ENCODE data around the gene ACVRL1. TPM values are rescaled to one million over a fixed set of nuclear protein-coding genes. Genes with fewer than 3 reads are reported as not detected.

The ACVRL1 gene
- total RNA-seq, 2 donors from 2014 or later, result 121 to 162 TPM

- no peaks in the 10 kb centered on the region for H3K9me3 ChIP-seq
- intact Hi-C loops (cut with DNase I), result no loop called here
- no peaks in the 10 kb centered on the region for H3K4me1 ChIP-seq
- no peak for DNase-seq
- no peak overlapping the region for H3K9ac ChIP-seq (ENCODE audit: low read depth in 2 of 2, low read length in 2 of 2)
- no peak overlapping the region for H3K27ac ChIP-seq
- TF ChIP-seq, protein P1, sequence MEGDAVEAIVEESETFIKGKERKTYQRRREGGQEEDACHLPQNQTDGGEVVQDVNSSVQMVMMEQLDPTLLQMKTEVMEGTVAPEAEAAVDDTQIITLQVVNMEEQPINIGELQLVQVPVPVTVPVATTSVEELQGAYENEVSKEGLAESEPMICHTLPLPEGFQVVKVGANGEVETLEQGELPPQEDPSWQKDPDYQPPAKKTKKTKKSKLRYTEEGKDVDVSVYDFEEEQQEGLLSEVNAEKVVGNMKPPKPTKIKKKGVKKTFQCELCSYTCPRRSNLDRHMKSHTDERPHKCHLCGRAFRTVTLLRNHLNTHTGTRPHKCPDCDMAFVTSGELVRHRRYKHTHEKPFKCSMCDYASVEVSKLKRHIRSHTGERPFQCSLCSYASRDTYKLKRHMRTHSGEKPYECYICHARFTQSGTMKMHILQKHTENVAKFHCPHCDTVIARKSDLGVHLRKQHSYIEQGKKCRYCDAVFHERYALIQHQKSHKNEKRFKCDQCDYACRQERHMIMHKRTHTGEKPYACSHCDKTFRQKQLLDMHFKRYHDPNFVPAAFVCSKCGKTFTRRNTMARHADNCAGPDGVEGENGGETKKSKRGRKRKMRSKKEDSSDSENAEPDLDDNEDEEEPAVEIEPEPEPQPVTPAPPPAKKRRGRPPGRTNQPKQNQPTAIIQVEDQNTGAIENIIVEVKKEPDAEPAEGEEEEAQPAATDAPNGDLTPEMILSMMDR (IDR thresholded peaks at IDR 0.05), result no peak
- H3K27me3 ChIP-seq, result no peaks in the 10 kb centered on the region
- H3K4me3 ChIP-seq, result no peak overlapping the region
- H3K36me3 ChIP-seq, result no peaks in the 10 kb centered on the region
Observed at GRCh38 chr12:51942501-51943000, 35.2 kb downstream of the ACVRL1 start.

DNA sequence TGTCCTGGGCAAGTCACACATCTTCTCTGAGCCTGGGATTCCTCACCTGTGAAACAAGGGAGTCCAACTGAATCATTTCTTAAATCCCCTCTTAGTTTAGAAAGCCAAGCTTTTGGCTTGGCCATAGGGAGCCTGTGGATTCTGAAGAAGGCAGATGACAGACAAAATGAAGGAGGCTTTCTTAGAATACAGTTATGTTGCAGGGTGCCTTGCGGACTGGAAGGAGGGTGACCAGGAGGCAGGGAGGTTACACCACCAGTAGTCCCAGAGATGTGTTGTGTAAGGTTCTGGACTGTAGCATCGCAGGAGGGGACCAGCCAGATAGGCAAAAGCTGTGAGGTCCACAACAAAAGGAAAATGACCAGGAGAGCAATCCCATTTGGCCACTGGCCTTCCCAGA lies 36.0 kb downstream of the ACVRL1 start:
- H3K4me1 ChIP-seq, result no peaks in the 10 kb centered on the region
- intact Hi-C loops (cut with DNase I), result no loop called here
- no peak for DNase-seq

DNA sequence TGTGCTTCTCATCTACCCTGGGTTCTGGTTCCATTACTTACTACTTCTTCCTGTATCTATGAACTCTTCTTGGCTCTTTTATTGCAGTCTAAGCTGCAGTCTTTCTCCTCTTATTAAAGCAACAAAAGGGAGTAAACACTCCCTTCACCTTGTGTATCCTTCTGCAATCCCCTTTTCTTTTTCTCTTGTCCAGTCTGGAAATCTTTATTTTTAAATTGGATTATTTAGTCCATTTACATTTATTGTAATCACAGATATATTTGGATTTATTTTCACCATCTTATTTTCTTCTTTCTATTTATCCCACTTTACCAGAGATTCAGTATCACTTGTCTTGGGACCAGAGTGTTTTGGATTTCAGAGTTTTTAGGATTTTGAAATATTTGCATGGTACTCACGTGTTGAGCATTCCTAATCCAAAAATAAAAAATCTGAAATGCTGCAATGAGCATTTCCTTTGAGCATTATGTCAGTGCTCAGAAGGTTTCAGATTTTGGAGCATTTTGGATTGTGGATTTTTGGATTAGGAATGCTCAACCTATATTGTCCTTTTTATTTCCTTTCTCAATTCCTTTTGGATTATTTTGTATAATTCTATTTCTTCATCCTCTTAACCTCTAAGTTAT lies 37.4 kb downstream of the ACVRL1 start:
- Histone ChIP-seq H3K27me3 (no peaks in the 10 kb centered on the region), H3K9ac (ENCODE audit: low read depth in 2 of 2, low read length in 2 of 2) (no peak overlapping the region), H3K9me3 (no peaks in the 10 kb centered on the region), H3K36me3 (no peaks in the 10 kb centered on the region), H3K4me1 (no peaks in the 10 kb centered on the region), H3K27ac (no peak overlapping the region), H3K4me3 (no peak overlapping the region)
- TF ChIP-seq, protein P1 (IDR thresholded peaks at IDR 0.05), result no peak
- no peak for DNase-seq
- intact Hi-C loops (cut with DNase I), result no loop called here

More for the DNA sequence above, 36.0 kb downstream of the ACVRL1 start:
- Histone ChIP-seq H3K9ac (ENCODE audit: low read depth in 2 of 2, low read length in 2 of 2) (no peak overlapping the region), H3K4me3 (no peak overlapping the region), H3K27me3 (no peaks in the 10 kb centered on the region), H3K27ac (no peak overlapping the region), H3K36me3 (no peaks in the 10 kb centered on the region), H3K9me3 (no peaks in the 10 kb centered on the region)
- TF ChIP-seq, protein P1 (IDR thresholded peaks at IDR 0.05), result no peak

DNA sequence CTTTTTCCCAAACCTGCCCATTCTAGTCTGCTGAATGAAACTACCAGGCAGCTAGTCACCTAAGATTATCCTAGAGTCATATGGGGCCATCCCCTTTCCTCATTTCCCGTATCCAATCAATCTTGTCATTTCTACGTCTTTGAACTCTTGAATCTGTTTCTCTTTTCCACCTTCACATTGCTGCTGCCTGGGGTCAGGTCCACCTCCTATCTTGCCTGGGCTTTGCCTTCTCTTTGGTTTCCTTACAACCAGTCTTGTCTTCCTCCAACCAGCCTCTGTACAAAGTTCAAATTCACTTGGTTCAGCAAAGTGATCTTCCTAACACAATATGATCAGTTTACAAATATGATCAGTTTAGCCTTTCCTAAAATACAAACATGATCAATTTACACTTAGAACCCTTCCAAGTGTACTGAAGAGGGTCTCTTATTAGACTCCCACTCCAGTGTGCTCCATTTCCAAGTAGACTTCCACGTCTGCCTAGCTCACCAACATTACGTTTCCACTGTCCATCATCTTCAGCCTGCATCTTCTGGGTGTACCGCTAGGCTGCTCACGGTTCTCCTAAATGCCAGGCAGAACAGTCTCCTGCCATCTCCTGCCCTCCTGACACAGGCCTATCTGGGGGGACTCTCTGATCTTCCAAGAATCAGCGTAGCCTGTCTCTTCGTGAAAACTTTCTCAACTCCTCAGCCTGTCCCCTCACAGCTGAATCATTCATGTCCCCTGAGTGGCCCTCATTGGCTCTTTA lies 40.1 kb downstream of the ACVRL1 start:
- no peak overlapping the region for H3K27ac ChIP-seq
- no peak overlapping the region for H3K4me3 ChIP-seq
- no peaks in the 10 kb centered on the region for H3K4me1 ChIP-seq
- TF ChIP-seq, protein P1 (IDR thresholded peaks at IDR 0.05), result no peak
- H3K9me3 ChIP-seq, result no peaks in the 10 kb centered on the region
- DNase-seq, result no peak
- no peaks in the 10 kb centered on the region for H3K36me3 ChIP-seq
- no peaks in the 10 kb centered on the region for H3K27me3 ChIP-seq
- intact Hi-C loops (cut with DNase I), result no loop called here
- no peak overlapping the region for H3K9ac ChIP-seq (ENCODE audit: low read depth in 2 of 2, low read length in 2 of 2)

- no peak overlapping the region for H3K9ac ChIP-seq (ENCODE audit: low read depth in 2 of 2, low read length in 2 of 2)
- H3K27ac ChIP-seq, result no peak overlapping the region
- DNase-seq, result no peak
- no peaks in the 10 kb centered on the region for H3K9me3 ChIP-seq
- no peaks in the 10 kb centered on the region for H3K27me3 ChIP-seq
- intact Hi-C loops (cut with DNase I), result no loop called here
- no peak overlapping the region for H3K4me3 ChIP-seq
- TF ChIP-seq, protein P1 (IDR thresholded peaks at IDR 0.05), result no peak
- H3K4me1 ChIP-seq, result no peaks in the 10 kb centered on the region
- no peaks in the 10 kb centered on the region for H3K36me3 ChIP-seq
Observed at GRCh38 chr12:51948066-51948465, 40.8 kb downstream of the ACVRL1 start.
